Prostate gland (tissue), 2 donors: Measurements from ENCODE around the gene FRZB. TPM values are rescaled to one million over a fixed set of nuclear protein-coding genes. Genes with fewer than 3 reads are reported as not detected.

Experiments
- DNase-seq: peaks from one replicate; pipeline ENCODE4 v3.0.0-alpha.2; 2019; ENCODE audit warnings: low spot score
- H3K27ac ChIP-seq, 2 donors: fragments of 200-600 bp; sonication (generic); 2 replicates each; pipeline ENCODE4 v1.5.1; 2017 to 2019
- H3K27me3 ChIP-seq: fragments of 200-600 bp; sonication (generic); replicated peaks from 2 replicates; pipeline ENCODE4 v1.5.1; 2019; ENCODE audit not compliant: insufficient read depth
- H3K36me3 ChIP-seq, 2 donors: fragments of 200-600 bp; sonication (generic); 1 replicate in 1 of 2; 2 replicates in 1 of 2; pipeline versions ENCODE4 v1.5.1 to v1.8.1; 2017 to 2019
- H3K4me1 ChIP-seq: fragments of 200-600 bp; sonication (generic); replicated peaks from 2 replicates; pipeline ENCODE4 v1.5.1; 2019
- H3K4me3 ChIP-seq, 2 donors: fragments of 200-600 bp; sonication (generic); 2 replicates each; pipeline ENCODE4 v1.5.1; 2017 to 2019
- H3K9me3 ChIP-seq: fragments of 200-600 bp; sonication (generic); 2 replicates; pipeline ENCODE4 v1.5.1; 2017
- POLR2A ChIP-seq: fragments of 450-650 bp; IDR thresholded peaks from one replicate; pipeline ENCODE4 v1.6.1; 2016; ENCODE audit warnings: antibody characterized with exemption, mild to moderate bottlenecking
- POLR2AphosphoS5 ChIP-seq: sonication (generic); formaldehyde crosslinking; IDR thresholded peaks from one replicate; pipeline ENCODE4 v1.6.1; 2017; ENCODE audit warnings: antibody characterized with exemption
- WGBS: methylation state at CpG from one replicate; pipeline ENCODE4 v1.1.5; 2018; 5-methylcytosine and 5-hydroxymethylcytosine counted together
- intact Hi-C: fragments of 100-400 bp; cut with DNase I; formaldehyde crosslinking; loops from one replicate; pipeline ENCODE4 v1.14.2; 2022
- total RNA-seq, 2 donors: library from RNA; depleted of rRNA; stranded (reverse); fragments of >200 nt; gene quantifications; one replicate each; pipeline ENCODE4 v1.1.0, GENCODE V29; 2016
- TF ChIP-seq, protein P1 (sequence below), 4 experiments: fragments of 200-600 bp in 2 of 4; fragments of 450-650 bp in 2 of 4; sonication (generic) in 2 of 4; IDR thresholded peaks; 1 replicate in 3 of 4; 2 replicates in 1 of 4; pipeline ENCODE4 v1.5.1; 2016 to 2019; ENCODE audit warnings: antibody characterized with exemption in 4 of 4, mild to moderate bottlenecking in 2 of 4, moderate library complexity in 2 of 4

The FRZB gene
- total RNA-seq, 2 donors from 2014 or later = 0.91 to 7.6 TPM

DNA sequence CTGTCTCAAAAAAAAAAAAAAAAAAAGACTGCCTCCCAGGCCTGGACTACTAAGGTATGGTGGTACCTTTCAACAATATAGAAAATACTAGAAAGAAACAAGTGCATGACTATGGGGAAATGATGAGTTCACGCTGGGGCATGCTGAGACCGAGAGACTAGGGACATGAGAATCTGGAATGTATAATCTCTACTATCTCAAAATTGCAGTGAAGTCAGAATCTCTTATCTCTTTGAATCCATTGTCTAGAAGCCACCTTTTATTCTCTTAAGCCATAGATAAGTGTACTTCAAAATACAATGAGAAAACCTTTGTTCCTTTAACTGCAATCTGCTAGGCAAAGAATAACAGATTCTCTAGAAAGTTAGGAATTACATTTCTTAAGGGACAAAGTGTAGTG, 5.6 kb downstream of the FRZB start:
- no peak for DNase-seq
- 91% methylated on average over 2 of the region's 2 CpGs for WGBS
- Histone ChIP-seq H3K4me1 (no peaks in the 10 kb centered on the region), H3K36me3 (no peaks in the 10 kb centered on the region), H3K27ac (no peak overlapping the region), H3K9me3 (no peaks in the 10 kb centered on the region), H3K27me3 (no peaks in the 10 kb centered on the region), H3K4me3 (no peak overlapping the region)
- intact Hi-C loops = no loop called here
- TF ChIP-seq POLR2A (no peak), POLR2AphosphoS5 (no peak)
- TF ChIP-seq, protein P1, sequence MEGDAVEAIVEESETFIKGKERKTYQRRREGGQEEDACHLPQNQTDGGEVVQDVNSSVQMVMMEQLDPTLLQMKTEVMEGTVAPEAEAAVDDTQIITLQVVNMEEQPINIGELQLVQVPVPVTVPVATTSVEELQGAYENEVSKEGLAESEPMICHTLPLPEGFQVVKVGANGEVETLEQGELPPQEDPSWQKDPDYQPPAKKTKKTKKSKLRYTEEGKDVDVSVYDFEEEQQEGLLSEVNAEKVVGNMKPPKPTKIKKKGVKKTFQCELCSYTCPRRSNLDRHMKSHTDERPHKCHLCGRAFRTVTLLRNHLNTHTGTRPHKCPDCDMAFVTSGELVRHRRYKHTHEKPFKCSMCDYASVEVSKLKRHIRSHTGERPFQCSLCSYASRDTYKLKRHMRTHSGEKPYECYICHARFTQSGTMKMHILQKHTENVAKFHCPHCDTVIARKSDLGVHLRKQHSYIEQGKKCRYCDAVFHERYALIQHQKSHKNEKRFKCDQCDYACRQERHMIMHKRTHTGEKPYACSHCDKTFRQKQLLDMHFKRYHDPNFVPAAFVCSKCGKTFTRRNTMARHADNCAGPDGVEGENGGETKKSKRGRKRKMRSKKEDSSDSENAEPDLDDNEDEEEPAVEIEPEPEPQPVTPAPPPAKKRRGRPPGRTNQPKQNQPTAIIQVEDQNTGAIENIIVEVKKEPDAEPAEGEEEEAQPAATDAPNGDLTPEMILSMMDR (IDR thresholded peaks at IDR 0.05) = no peak

DNA sequence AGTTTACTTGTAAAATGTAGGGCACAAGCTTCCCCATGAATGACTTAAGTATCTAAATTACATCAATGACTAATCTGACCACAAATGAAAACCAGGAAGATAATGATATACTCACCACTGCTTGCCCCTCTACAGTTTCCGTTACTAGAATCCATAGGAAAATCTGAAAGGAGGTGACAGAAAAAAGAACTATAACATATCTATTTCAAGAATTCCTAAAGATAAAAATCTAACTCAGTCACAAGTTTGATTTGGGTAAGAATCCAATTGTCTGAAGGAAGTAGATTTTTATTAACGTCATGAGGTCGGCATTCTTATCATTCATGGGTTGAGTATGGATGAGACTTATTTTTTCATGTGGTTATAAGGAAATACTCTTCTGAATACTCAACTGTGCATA, 7.8 kb downstream of the FRZB start:
- H3K4me3 ChIP-seq = no peak overlapping the region

DNA sequence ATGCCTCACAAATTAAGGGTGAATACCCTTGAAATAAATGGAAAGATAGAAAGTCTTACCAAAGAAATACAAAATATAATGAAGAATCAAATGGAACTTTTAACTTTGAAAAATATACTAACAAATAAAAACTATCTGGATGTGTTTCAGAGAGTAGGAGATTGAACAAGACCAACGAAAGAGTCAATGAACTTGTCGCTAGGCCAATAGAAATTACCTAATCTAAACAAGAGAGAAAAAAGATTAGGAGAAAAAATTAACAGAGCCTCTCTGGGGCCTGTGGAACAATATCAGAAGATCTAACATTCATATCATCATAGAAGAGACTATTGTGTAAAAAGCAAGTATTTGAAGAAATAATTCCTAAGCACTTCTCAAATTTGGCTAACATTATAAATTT, 11.1 kb downstream of the FRZB start:
- H3K27me3 ChIP-seq = no peaks in the 10 kb centered on the region
- H3K4me1 ChIP-seq = no peaks in the 10 kb centered on the region
- H3K27ac ChIP-seq = no peak overlapping the region
- no peaks in the 10 kb centered on the region for H3K9me3 ChIP-seq
- H3K4me3 ChIP-seq = no peak overlapping the region
- TF ChIP-seq, protein P1 (IDR thresholded peaks at IDR 0.05) = no peak
- TF ChIP-seq POLR2AphosphoS5 = no peak
- no peak for TF ChIP-seq POLR2A
- intact Hi-C loops = no loop called here
- DNase-seq = no peak
- WGBS = 82% methylated on average over 2 of the region's 2 CpGs
- H3K36me3 ChIP-seq = no peaks in the 10 kb centered on the region

More for the DNA sequence above, 7.8 kb downstream of the FRZB start:
- H3K36me3 ChIP-seq = no peaks in the 10 kb centered on the region
- H3K9me3 ChIP-seq = no peaks in the 10 kb centered on the region
- no peaks in the 10 kb centered on the region for H3K4me1 ChIP-seq
- no peak overlapping the region for H3K27ac ChIP-seq
- intact Hi-C loops = no loop called here
- no peaks in the 10 kb centered on the region for H3K27me3 ChIP-seq
- WGBS = 88% methylated on average over 3 of the region's 3 CpGs
- TF ChIP-seq POLR2A (no peak), POLR2AphosphoS5 (no peak)
- TF ChIP-seq, protein P1 (IDR thresholded peaks at IDR 0.05) = no peak
- DNase-seq = no peak

DNA sequence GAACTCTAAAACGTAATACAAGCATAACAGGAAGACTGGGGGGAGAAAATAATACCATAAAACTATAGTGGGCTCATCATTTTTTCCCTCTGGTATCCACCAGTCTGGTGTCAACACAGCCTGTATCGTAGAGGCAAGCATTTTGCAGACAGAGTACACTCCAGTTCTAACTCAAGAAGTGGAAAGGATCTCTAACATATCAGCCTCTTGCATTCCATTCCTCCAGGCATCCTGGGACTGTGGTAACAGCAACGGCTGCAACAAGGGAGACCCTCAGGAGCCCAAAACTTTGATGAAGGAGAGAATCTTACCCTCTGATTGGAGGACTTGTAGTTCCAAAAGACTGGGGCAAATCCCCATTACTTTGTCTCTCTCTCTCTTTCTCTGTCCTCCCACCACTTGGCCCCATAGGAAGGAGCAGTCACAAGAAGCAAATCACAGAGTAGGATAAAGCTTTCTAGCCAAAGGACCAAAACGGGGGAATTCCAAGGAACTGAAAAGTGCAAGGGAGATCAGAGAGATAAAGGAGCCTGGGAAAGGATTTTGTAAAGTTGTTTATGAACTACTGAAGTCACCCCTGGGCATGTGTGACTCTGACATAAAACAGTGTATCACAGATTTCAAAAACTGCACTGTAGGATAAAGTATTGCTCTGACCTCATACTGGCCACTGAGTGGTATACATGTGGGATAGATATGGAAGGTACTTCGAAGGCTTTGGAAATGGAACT, 11.9 kb downstream of the FRZB start:
- no peak overlapping the region for H3K4me3 ChIP-seq
- H3K36me3 ChIP-seq = no peaks in the 10 kb centered on the region
- no peak for DNase-seq
- no peaks in the 10 kb centered on the region for H3K4me1 ChIP-seq
- TF ChIP-seq, protein P1 (IDR thresholded peaks at IDR 0.05) = no peak
- no peak for TF ChIP-seq POLR2AphosphoS5
- no peak for TF ChIP-seq POLR2A
- 55% methylated on average over 5 of the region's 5 CpGs for WGBS
- H3K27ac ChIP-seq = no peak overlapping the region
- H3K27me3 ChIP-seq = no peaks in the 10 kb centered on the region
- intact Hi-C loops = no loop called here
- H3K9me3 ChIP-seq = no peaks in the 10 kb centered on the region

DNA sequence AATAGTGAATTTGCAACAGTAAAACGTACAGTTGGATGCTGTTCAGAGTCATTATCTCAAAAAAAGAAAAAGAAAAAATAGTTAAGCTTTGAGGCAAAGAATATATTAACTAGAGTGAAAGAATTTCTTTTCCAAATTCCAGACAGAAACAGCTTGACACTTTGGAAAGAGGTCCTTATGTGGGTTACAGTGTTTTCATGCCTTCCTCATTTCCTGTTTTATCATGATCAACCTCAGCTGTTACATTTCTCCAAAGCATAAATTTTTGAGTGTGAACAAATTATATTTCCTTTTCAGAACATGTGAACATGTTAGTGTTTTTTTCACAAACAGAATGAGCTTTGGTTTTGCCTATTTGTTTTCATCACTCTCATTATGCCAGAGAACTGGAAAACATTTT, 13.6 kb downstream of the FRZB start:
- no peak overlapping the region for H3K27ac ChIP-seq
- intact Hi-C loops = no loop called here
- H3K36me3 ChIP-seq = no peaks in the 10 kb centered on the region
- no peaks in the 10 kb centered on the region for H3K27me3 ChIP-seq
- WGBS = 28% methylated on average over 1 of the region's 1 CpG
- no peak for TF ChIP-seq POLR2AphosphoS5
- no peak for TF ChIP-seq POLR2A
- TF ChIP-seq, protein P1 (IDR thresholded peaks at IDR 0.05) = no peak
- H3K4me3 ChIP-seq = no peak overlapping the region
- H3K4me1 ChIP-seq = no peaks in the 10 kb centered on the region
- no peak for DNase-seq
- H3K9me3 ChIP-seq = no peaks in the 10 kb centered on the region
